CD4-positive, alpha-beta T cell treated with Interferon alpha-2 for 1 hour (primary cell): Measurements from ENCODE around the gene PTPRK.
"Not testable (repeated sequence)": the region's sequence is repeated elsewhere in the genome, so short reads cannot be mapped to it uniquely, and the experiment has no call there.

Source experiments
- DNase-seq, 2 donors: peaks; one replicate each; pipeline ENCODE4 v3.0.0-alpha.2; 2020 to 2022

PTPRK gene

GRCh38 chr6:128487746-128488145 is 32.7 kb downstream of the PTPRK start:
- no peak for DNase-seq

GRCh38 chr6:128487055-128487454 is 33.3 kb downstream of the PTPRK start:
- no peak for DNase-seq

DNA sequence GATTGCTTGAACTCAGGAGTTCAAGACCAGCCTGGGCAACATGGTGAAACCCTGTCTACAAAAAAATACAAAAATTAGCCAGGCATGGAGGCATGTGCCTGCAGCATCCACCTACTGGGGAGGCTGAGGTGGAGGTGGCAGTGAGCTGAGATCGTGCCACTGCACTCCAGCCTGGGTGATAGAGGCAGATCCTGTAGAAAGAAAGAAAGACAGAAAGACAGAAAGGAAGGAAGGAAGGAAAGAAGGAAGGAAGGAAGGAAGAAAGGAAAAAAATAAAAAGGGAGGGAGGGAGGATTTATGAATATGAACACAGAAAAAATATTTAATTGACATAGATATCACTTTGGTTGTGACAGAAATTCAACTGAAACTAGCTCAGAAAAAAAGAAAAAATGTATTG is 33.8 kb downstream of the PTPRK start:
- not testable (repeated sequence) for DNase-seq

- DNase-seq, result no peak
Observed at GRCh38 chr6:128483472-128484135, 36.8 kb downstream of the PTPRK start.

- no peak for DNase-seq
Observed at GRCh38 chr6:128482642-128483041, 37.8 kb downstream of the PTPRK start.

DNA sequence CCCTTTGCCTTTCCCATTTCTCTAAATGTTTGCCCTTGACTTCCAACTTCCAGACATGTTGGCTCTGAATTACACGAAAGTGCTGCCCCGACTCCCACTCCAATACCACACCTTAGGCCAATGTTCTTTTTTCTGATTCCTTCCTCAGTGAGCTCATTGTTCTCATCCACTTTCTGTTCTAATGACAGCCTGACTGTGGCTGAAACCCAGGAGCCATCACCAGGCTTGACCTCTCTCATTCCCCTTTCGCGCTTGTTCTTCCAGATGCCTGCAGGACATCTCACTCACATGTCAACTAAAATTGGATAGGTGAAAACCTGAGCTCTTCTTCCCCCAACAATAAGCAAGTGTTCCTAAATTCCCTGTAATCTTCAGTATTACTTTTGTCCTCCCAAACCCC is 40.4 kb downstream of the PTPRK start:
- DNase-seq, result no peak

DNA sequence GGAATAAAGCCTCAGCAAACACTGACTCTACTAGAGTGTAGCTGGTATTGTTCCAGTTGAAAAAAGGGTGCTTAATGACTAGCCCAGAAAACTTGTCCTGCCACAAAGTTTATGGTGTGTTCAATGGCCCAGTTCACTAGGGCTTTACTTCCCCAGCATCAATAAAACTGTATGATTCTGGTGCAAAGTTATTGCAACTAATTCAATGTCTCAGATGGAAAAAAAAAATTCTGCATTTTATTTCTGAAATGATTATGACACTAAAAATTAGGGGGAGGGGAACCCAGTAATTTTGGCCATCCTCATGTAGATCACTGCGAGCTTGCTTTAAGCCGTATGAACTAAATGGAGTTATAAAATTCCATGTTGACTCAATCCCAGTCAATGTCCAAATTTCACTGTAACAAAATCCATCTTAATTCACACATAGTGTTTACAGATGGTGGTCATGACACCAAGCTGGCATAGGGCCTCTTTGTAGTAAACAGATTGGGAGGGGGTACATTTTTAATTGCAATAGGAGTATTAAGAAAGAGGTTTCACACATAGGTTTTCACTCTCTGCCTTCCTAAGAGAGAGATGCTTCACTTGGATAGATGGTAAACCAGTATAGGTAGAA is 41.2 kb downstream of the PTPRK start:
- DNase-seq, result no peak

GRCh38 chr6:128478230-128479047 is 42.0 kb downstream of the PTPRK start:
- DNase-seq, result no peak

- DNase-seq, result no peak
Observed at GRCh38 chr6:128474933-128475332, 45.5 kb downstream of the PTPRK start.

GRCh38 chr6:128474481-128474880 is 45.9 kb downstream of the PTPRK start:
- DNase-seq, result no peak

GRCh38 chr6:128471907-128472306 is 48.5 kb downstream of the PTPRK start:
- no peak for DNase-seq

GRCh38 chr6:128465368-128466343 is 54.7 kb downstream of the PTPRK start:
- DNase-seq, result no peak

GRCh38 chr6:128464790-128465189 is 55.6 kb downstream of the PTPRK start:
- no peak for DNase-seq

DNA sequence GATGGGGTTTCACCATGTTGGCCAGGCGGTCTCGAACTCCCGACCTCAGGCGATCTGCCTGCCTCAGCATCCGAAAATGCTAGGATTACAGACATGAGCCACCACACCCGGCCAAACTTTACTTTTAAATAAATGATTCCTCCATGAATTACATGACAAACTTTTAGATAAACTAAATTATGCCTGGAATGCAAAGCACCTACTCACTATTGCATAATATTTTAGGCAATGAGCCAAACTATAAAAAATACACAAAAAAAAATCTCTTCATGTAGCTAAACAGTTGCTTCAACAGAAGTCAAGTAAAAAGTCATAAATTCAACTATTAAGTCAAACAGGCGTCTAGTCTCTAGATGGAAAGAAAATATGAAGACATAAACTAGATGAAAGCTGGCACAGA is 56.5 kb downstream of the PTPRK start:
- DNase-seq, result no peak

DNA sequence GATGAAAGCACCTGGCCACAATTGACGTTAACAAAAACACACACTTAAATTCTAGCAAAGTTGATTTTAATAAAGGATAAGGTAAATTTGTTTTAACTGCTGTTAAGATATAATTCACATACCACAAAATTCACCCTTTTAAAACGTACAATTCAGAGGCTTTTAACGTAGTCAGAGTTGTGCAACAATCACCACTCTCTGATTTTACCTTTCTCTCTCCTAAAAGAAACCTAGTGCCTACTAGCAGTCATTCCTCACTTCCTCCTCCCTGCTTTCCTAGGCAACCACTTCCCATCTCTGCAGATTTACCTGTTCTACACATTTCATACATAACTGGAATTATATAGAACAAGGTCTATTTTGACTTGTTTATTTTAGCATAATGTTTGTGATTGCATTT is 58.9 kb downstream of the PTPRK start:
- DNase-seq, result no peak

GRCh38 chr6:128456510-128457230 is 63.7 kb downstream of the PTPRK start:
- DNase-seq, result no peak

- no peak for DNase-seq
Observed at GRCh38 chr6:128455959-128456358, 64.4 kb downstream of the PTPRK start.

- no peak for DNase-seq
Observed at GRCh38 chr6:128452713-128453112, 67.7 kb downstream of the PTPRK start.

GRCh38 chr6:128446497-128446896 is 73.9 kb downstream of the PTPRK start:
- no peak for DNase-seq

GRCh38 chr6:128443553-128443952 is 76.8 kb downstream of the PTPRK start:
- no peak for DNase-seq

DNA sequence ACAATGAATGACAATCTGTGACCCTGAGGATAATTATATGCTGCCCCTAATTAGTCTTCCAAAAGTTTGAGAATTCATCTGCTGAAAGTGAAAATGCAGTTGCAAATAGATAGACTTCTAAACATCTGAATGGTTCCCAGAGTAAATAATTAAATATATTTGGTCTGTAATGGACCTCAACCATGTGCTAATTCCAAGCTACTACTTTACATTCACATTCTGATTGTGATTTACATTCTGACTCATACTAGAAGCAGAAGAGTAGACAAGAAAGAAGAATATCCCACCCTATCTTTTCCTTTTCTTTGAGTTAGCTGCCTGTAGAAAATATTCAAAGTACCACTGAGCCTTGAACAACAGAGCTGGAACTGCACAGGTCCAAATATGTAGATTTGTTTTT is 80.8 kb downstream of the PTPRK start:
- no peak for DNase-seq

- DNase-seq, result no peak
Observed at GRCh38 chr6:128438393-128438792, 82.0 kb downstream of the PTPRK start.
